ENCODE results near the gene HOXA5. TPM values are rescaled to one million over a fixed set of nuclear protein-coding genes. Genes with fewer than 3 reads are reported as not detected.

HOXA5 gene
- total RNA-seq, 1 experiment from 2014 or later = not detected

- Mint-ChIP-seq H3K9me3 (peaks cover 19 to 25% of the 10 kb centered on the region in 2 experiments), H3K36me3 (ENCODE audit: insufficient read depth in 1 of 3, low read depth in 3 of 3) (no peaks in the 10 kb centered on the region; a peak in 3 of 7 replicates), H3K4me3 (no peak overlapping the region), H3K27me3 (ENCODE audit: low read depth) (peaks cover 100% of the 10 kb centered on the region), H3K4me1 (peaks cover 8 to 27% of the 10 kb centered on the region in 2 experiments), H3K27ac (no peak overlapping the region)
- Histone ChIP-seq H3K23me2 (ENCODE audit: insufficient read length, low read depth, low read length, poor library complexity, severe bottlenecking) (peaks cover 14% of the 10 kb centered on the region), H3K27ac (ENCODE audit: insufficient read length, low read depth, low read length) (no peak overlapping the region), H3K56ac (ENCODE audit: insufficient read length, low read depth, low read length) (no peak overlapping the region), H2AK5ac (ENCODE audit: insufficient read length, low read length) (no peak overlapping the region), H2AFZ (ENCODE audit: low read length) (no peak overlapping the region), H3K79me2 (ENCODE audit: insufficient read depth, low read length) (no peaks in the 10 kb centered on the region), H2BK120ac (ENCODE audit: low read depth, low read length, poor library complexity, severe bottlenecking) (no peak overlapping the region), H4K8ac (replicated peaks; ENCODE audit: insufficient read length, low read depth, low read length) (no peak overlapping the region), H3K4ac (ENCODE audit: low read depth, low read length) (no peak overlapping the region), H4K91ac (ENCODE audit: insufficient read length, low read depth, low read length) (no peak overlapping the region), H4K5ac (ENCODE audit: insufficient read length, low read depth, low read length) (no peak overlapping the region), H3K27me3 (ENCODE audit: insufficient read depth, low read length) (peaks cover 94% of the 10 kb centered on the region), H3K18ac (ENCODE audit: insufficient read length, low read depth, low read length) (no peak overlapping the region), H3K9me3 (ENCODE audit: control insufficient read depth, low read depth, low read length) (no peaks in the 10 kb centered on the region), H2BK12ac (ENCODE audit: insufficient read length, low read depth, low read length) (no peak overlapping the region), H3K79me1 (ENCODE audit: insufficient read depth, low read depth, low read length, poor library complexity, severe bottlenecking) (no peaks in the 10 kb centered on the region), H3T11ph (ENCODE audit: low read length) (no peak overlapping the region), H3K4me2 (ENCODE audit: insufficient read depth, insufficient read length, low read length) (no peak overlapping the region), H2BK15ac (ENCODE audit: low read depth, low read length) (no peak overlapping the region), H2BK5ac (ENCODE audit: insufficient read length, low read length) (no peak overlapping the region), H3K4me1 (ENCODE audit: insufficient read depth, low read length) (no peaks in the 10 kb centered on the region), H3K14ac (ENCODE audit: insufficient read depth, low read length) (no peak overlapping the region), H4K20me1 (ENCODE audit: control insufficient read depth, insufficient read depth, insufficient read length) (no peaks in the 10 kb centered on the region), H2BK20ac (ENCODE audit: low read depth, low read length, poor library complexity, severe bottlenecking) (no peak overlapping the region), H3K23ac (ENCODE audit: insufficient read length, low read depth, low read length) (no peak overlapping the region), H3K9ac (ENCODE audit: extremely low read depth, insufficient read length, low read length) (no peak overlapping the region)
- no CpG with 5 or more reads among the region's 11 CpGs for WGBS (ENCODE audit: extremely low coverage, insufficient read length, low lambda C conversion rate)
- no peak for DNase-seq
- TF ChIP-seq CTCF (conservative IDR thresholded peaks at IDR 0.05) = no peak
These were observed 2.5 kb upstream of the HOXA5 start for GRCh38 chr7:27145914-27146412.

All from H9 (cell line).